Esophagus muscularis mucosa (tissue), 4 donors: ENCODE results near the gene FKBP1B.

ENCODE experiments used
- CTCF ChIP-seq, 3 experiments: fragments of 200-600 bp in 2 of 3; fragments of 450-650 bp in 1 of 3; sonication (generic) in 2 of 3; IDR thresholded peaks; one replicate each; pipeline ENCODE4 v1.5.1; 2017 to 2019; ENCODE audit warnings: antibody characterized with exemption in 3 of 3, mild to moderate bottlenecking in 2 of 3, moderate library complexity in 1 of 3
- EP300 ChIP-seq: sonication (generic); formaldehyde crosslinking; IDR thresholded peaks from one replicate; pipeline ENCODE4 v1.6.1; 2017; ENCODE audit warnings: antibody characterized with exemption
- POLR2A ChIP-seq: fragments of 450-650 bp; IDR thresholded peaks from one replicate; pipeline ENCODE4 v1.6.1; 2017; ENCODE audit warnings: antibody characterized with exemption, moderate library complexity, mild to moderate bottlenecking, low read depth
- POLR2AphosphoS5 ChIP-seq, 2 donors: sonication (generic); formaldehyde crosslinking; IDR thresholded peaks; one replicate each; pipeline ENCODE4 v1.6.1; 2017; ENCODE audit warnings: antibody characterized with exemption in 2 of 2

DNA sequence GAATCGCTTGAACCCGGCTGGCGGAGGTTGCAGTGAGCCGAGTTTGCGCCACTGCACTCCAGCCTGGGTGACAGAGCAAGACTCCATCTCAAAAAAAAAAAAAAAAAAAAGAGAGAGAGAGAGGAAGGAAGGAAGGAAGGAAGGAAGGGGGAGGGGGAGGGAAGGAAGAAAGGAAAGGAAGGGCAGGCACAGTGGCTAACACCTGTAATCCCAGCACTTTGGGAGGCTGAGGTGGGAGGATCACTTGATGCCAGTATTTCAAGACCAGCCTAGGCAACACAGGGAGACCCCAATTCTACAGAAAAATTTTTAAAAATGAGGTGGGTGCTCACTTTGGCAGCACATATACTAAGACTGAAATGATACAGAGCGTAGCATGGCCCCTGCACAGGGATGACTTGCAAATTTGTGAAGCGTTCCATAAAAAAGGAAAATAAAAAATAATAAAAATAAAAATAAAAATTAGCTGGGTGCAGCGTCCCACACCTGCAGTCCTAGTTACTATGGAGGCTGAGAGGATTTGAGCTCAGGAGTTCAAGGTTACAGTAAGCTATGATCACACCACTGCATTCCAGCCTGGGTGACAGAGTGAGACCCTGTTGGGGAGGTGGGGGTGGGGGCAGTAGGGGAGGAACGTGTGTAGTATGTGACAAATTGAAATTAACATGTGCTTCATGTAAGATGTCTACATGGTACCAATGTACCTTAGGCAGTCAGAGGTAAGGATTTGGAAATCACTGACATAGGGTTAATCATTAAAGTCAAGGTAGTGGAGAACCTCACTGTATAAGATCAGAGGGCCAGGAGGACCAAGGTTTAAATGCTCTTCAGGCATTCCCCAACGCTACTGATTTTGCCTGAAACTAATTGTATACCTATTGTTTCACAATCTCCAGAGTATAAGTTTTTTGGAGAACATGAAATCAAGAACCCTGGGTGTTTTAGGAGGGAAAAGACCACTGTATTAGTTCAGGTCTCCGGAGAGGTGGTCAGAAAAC, 3.7 kb upstream of the FKBP1B start:
- TF ChIP-seq CTCF (IDR thresholded peaks at IDR 0.05): no peak
- TF ChIP-seq POLR2AphosphoS5 (IDR thresholded peaks at IDR 0.05): no peak
- no peak for TF ChIP-seq EP300
- TF ChIP-seq POLR2A: no peak
